Loucy (cell line): Measurements from ENCODE around the gene LAPTM4A.

Experiments
- CTCF ChIP-seq: fragments of 200-600 bp; sonication (generic); conservative IDR thresholded peaks from 2 replicates; pipeline ENCODE4 v1.5.1; 2014; ENCODE audit warnings: mild to moderate bottlenecking, antibody characterized with exemption, low read length
- EZH2phosphoT487 ChIP-seq: fragments of 200-600 bp; IDR thresholded peaks from 2 replicates; pipeline ENCODE4 v1.6.1; 2018; ENCODE audit warnings: antibody characterized with exemption, mild to moderate bottlenecking, moderate library complexity, borderline replicate concordance

DNA sequence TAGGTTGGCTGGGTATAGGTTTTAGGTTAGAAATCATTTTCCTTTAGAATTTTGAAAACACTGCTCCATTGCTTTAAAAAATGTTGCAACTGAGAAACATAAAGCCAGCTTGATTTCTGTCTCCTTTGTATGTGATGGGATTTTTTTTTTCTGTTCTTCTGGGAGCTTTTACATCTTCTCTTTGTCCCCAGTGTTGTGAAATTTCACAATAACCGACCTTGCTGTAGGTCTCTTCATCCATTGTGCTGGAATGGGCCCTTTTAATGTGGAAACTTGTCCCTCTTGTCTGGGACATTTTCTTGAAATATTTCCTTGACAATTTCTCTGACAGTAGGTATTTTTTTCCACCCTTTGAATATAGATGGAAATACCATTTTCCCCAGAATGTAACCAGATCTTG is 44.0 kb upstream of the LAPTM4A start:
- TF ChIP-seq CTCF (no peak), EZH2phosphoT487 (no peak)
